ENCODE results near the gene NRCAM.
"Not testable (repeated sequence)": the region's sequence is repeated elsewhere in the genome, so short reads cannot be mapped to it uniquely, and the experiment has no call there.

Gene NRCAM

DNA sequence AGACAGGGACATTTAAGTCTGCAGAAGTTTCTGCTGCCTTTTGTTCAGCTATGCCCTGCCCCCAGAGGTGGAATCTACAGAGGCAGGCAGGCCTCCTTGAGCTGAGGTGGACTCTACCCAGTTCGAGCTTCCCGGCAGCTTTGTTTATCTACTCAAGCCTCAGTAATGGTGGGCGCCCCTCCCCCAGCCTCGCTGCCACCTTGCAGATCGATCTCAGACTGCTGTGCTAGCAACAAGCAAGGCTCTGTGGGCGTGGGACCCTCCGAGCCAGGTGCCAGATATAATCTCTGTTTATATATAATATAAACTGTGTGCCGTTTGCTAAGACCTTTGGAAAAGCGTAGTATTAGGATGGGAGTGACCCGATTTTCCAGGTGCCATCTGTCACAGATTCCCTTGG lies 63.1 kb downstream of the NRCAM start:
- not testable (repeated sequence) for DNase-seq

DNA sequence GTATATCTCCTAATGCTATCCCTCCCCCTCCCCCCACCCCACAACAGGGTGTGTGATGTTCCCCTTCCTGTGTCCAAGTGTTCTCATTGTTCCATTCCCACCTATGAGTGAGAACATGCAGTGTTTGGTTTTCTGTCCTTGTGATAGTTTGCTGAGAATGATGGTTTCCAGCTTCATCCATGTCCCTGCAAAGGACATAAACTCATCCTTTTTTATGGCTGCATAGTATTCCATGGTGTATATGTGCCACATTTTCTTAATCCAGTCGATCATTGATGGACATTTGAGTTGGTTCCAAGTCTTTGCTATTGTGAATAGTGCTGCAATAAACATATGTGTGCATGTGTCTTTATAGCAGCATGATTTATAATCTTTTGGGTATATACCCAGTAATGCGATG lies 68.5 kb downstream of the NRCAM start:
- DNase-seq = not testable (repeated sequence)

DNA sequence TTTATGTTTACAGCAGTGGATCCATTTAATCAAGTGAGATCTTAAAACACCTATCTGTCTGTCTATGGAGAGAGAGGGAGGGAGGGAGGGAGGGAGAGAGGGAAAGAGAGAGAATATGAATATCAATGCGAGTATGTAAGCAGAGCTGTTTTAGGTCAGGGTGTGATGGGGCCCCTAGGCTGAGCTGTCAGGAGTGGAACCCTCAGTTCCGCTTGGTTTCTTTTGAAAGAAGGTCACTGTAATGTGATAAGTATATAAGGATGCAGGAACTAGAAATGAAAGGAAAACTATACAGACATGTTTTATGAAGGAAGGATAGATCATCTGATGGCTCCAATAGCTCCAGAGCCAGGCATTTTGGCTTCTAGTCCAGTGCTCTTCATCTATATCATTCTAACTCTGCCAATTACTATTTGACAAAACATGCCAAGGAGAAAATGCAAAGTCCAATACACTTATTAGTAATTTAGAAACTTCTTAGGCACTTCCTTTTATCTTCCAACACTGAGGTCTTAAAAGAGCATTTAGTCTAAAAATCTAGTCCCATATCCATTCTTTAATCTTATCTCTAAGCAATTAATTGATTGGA lies 70.3 kb downstream of the NRCAM start:
- DNase-seq = no peak

DNA sequence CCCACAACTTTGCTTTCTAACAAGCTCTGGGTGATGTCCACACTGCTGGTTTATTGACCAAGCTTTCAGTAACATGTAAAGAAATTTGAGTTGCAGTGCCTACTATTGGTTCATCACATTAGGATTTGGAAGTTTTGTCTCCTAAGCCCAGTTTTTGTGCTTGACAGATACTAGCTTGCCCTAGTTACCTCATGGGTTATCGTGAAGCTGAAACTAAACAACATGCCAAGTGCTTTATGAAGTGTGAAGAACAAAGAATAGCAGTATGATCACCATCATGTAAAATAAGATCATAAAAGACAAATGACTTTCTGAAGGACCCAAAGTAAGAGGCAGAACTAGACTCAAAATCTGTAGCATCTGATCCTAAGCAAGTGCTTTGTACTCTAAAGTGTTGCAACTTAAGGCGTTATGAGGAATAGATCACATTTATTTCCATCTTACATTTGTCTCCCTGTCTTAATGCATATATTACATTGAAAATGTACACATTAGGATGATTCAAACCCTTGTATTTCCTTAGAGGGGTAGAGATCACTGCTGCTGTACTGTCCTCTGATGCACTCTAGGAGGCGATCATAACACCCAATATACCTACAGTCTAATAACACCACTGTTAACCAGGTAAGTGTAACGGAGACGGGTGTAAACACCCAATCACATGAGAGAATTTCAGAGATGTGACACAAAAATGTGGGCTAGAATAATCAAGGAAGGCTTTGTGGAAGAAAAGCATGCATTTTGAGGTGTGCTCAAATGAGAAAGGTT lies 71.3 kb downstream of the NRCAM start:
- DNase-seq = no peak

DNA sequence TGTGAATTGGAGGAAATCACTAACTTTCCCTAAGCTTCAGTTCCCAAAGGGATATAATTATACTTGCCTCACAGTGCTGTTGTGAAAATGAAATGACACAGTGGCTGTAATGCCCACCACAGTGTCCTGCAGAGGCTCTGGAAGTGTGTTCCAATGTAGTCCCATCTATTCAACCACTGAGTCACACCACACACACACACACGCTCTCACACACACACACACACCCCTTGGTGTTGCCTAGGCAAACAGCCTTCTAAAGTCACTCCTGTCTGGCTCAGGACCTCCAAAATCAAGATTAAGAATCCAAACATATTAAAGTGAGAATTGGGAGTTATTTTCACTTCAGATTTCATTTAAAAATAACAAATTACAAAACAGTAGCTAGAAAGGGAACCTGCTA lies 73.3 kb downstream of the NRCAM start:
- no peak for DNase-seq

DNA sequence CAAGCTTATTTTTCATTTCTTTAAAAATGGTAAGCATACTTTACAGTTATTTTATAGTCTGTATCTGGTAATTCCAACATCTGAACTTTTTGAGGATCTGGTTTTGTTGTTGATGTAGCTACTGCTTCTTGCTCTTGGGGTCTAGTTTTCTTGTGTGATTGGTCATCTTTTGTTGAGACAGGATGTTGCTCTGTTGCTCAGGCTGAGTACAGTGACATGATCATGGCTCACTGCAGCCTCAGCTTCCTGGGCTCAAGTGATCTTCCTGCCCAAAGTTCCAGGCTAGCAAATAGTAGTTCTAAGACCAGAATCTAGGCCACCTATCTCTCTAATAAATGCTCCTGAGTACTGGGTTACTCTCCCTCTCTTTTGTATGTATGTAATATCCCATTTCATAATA lies 75.7 kb downstream of the NRCAM start:
- no peak for DNase-seq

DNA sequence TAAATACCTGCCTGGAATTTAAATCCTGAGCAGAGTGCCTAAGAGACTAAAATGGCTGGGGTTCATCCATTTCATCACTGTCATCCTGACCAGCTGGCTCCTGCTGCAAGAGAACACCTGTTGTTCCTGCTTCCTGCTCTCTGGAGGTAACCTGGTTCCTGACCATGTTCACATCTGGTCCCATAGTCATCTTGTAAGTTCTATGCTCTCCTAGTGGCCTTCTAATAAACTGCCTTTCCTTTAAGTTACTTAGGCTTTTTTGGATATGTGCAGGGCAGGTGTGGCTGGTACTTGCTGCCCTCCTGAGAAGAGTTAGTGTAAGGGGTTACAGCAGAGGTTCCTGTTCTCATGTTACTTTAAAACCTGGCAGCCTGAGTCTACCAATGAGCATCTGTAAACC lies 80.0 kb downstream of the NRCAM start:
- DNase-seq = no peak

DNA sequence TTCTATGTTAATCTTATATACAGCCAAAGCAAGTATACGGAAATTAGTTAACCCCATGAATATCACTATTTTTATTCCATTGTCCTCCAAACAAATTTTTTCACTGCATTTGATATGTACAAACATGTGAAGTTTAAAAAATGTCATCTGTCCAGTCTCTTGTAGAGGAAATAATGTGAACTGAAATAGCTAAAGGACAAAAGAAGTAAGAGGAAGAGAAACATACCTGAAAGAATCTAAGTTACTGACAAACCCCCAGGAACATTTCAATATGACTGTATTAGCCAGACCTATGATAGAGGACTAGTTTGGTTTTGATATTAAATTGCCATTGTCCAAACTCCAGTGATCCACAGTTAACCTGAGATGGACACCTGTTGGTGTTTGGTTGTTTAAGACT lies 80.6 kb downstream of the NRCAM start:
- DNase-seq = no peak

DNA sequence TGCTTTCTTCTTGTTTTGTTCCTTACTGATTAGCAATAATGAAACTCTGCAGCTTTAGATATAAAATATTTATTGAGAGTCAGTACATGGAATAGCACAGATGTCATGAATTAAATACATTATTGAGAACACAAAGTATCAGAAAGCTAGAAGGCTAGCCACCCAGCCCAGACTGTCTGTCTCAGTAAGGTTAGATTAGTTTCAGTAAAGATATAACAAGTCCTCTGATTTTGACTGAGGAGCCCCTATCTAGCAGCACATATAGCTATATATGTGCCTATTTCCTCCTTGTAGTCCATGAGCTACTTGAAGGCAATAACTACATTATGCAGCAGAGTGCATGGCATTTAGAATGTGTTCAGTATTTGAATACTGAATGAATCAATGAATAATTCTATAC lies 81.3 kb downstream of the NRCAM start:
- no peak for DNase-seq

DNA sequence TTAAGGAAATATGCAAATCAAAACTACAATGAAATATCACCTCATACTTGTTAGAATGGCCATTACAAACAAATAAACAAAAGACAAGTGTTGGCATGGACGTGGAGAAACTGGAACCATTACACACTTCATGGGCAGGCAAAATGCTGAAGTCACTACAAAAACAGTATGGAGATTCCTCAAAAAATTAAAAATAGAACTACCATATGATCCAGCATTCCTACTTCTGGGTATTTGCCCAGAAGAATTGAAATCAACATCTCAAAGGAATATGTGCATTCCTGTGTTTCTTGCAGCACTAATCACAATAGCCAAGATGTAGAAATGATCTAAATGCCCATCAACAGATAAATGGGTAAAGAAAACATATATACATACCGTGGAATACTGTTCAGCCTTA lies 83.6 kb downstream of the NRCAM start:
- no peak for DNase-seq

DNA sequence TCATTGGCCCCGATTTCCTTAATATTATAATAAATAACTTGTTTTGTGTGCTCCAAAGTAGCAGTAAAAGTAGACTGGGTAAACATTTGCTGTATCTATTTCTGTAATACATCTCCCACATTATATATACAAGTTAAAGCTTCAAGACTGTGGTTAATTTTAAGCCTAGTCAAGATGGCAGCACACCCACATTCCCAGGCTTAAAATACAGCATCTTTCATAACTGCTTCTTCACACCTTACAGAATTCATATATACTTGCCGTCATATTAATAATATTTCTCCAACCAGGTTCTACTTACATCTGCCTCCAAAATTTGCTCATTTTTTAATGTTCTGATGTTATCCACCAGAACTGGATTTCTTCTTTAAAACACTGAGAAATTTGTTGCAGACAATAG lies 85.6 kb downstream of the NRCAM start:
- no peak for DNase-seq

DNA sequence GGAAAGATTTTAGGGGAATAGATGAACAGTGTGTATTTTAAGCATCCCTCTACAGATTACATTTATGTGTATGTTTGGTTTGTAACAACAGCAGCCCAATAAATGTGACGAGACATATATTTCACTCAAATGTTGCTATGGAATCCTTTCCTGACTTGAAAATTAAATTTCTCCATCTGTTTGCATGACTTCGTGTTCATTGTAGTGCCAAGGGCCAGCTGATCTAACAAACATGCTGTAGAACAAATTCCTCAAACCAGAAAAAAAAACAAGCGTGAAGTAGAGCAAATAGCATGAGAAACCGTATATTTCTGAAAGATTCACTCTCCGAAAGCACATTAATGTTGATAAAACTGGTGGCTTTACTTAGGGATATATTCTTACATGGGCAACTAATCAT lies 87.8 kb downstream of the NRCAM start:
- no peak for DNase-seq

DNA sequence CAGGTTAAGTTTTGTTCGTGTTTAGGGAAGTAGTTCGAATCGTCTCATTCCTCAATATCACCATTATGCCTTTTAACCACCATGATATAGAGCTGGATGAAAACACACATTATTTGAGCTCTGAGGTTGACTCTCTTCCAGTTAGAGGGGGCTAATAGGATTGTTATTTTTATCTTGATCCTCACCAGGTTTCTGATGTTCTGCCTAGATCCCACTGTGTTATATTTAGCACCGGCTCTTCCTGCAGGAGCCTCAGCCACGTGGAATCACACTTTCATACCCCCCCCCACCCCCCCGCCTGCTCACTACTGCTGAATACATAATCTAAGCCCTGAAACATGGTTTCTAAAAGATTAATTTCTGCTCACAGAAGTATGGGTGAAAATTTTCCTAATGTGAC lies 88.3 kb downstream of the NRCAM start:
- no peak for DNase-seq

DNA sequence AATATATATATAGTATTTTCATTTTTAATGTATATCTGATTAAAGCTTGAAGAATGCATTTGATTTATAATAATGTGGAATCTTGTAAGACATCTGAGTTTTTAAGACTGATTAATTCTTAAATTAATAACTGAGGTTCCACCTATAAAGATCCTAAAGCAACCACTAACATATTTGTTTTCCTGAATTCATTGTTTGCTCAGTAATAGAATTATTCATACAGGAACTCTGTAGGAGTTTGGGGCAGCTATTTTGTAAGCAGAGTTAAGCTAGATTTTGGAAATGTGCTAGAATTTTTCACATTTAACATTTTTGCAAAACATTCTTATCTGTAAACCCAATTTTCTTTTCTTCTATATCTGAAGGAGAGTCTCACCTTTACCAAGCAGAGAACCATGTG lies 88.9 kb downstream of the NRCAM start:
- no peak for DNase-seq

DNA sequence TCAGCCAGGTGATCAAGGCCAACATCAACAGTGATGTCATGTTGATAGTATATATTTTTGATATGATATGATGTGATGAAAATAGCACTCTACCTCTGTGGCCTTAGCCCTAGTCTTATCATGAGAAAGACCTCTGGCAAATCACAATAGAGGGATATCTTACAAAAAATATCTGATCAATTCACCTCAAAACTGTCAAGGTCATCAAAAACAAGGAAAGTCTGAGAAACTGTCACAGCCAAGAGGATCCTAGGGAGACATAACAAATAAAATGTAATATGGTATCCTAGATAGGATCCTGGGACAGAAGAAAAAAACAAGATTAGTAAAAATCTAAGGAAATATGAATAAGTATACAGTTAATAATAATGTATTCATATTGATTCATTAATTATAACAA lies 92.6 kb downstream of the NRCAM start:
- DNase-seq = no peak

DNA sequence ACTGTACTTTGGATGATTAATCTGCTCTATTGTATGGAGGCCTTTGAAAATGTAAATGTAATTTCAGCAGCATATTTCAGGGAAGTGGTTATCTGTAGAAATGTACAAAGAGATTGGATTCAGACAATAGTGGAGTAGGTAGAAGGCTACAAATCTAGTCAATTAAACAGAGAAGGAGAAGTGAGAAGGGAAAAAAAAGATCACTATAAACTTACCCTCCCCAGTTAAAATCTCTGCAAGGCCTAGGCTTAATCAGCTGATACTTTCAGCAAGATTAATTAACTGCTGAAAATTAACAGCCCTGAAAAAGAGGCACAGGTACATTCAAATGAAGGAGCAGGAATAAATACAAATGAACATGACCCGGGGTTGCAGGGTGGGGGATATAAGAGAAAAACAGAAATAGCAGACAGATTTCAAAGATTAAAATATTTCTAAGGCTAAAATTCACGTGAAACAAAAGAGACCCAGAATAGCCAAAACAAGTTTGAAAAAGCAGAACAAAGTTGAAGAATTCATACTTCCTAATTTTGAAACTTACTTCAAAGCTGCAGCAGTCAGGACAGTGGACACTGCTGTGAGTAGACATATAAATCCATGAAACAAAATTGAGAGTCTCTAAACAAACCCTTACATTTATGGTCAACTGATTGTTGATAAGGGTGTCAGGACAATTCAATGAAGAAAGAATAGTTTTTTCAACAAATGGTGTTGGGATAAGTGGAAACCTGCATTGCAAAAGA lies 96.0 kb downstream of the NRCAM start:
- no peak for DNase-seq

DNA sequence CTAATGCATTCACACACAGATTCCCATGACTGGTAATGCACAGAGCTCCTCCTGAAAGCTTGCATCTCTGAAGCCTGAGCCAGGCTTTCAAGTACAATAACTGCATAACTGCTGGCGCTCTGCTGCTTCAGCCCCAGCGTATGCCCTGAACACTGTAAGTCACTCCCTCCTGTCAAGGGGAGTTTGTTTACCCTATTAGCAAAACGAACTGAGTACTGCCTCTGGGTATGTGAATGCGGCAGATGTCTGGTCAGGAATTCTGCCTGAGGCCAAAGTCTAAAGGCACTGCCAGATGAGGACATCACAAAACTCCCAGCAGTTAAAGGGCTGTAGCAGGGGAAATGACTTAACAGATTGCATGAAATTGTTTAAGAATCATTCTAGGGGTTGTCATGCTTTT lies 97.7 kb downstream of the NRCAM start:
- DNase-seq = no peak

DNA sequence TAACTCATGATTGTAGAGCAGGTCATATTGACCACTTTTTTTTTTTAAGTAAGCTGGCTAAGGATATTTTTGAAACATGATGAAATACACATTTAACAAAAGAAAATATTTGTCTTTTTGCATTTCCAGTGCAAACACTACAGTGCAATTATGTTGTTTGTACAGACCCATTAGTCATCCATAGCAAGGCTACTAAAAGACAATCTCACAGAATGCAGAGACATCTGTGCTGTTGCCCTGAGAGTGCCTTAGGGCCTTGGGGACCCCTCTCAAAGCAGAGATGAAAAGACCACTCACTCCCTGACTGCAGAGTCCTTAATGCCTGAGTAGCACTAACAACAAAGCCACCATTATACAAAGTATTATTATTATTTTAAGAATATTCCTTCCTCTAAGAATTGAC lies 104.5 kb downstream of the NRCAM start:
- DNase-seq = no peak

DNA sequence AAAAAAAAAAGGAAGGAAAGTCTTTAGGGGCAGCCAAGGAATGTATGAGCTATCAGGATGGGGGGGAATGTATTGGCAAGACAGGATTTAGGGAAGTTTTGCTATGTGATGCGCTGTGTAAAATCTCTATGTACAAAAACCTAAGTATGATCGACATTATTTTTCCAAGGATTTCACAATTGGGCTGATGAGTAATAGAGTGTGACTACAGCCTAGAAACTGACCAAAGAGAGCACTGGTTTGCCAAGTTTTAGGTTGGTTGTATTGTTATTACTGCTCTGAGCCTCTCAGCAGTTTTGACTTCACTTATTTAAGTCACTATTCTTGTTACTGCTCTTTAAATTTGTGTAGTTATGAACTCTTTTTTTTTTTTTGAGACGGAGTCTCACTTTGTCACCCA lies 107.3 kb downstream of the NRCAM start:
- DNase-seq = no peak

DNA sequence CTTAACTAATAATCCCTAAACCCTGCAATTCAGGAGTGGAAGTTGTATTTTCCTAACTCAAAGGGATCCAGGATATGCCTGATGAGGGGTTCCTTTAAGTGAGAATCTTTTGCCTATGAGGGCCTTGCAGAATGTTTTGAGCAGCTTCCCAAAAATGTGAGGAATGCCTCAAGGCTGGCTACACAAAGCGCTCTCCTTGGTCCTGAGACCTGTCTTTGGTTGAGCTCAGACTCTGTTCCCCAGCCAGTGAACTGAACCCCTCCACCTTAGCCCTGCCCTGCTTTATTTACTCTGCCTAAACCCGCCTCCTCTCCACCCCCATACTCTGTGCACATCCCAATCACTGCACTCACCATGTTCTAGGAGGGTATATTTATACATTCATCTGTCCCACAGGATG lies 108.6 kb downstream of the NRCAM start:
- no peak for DNase-seq

DNA sequence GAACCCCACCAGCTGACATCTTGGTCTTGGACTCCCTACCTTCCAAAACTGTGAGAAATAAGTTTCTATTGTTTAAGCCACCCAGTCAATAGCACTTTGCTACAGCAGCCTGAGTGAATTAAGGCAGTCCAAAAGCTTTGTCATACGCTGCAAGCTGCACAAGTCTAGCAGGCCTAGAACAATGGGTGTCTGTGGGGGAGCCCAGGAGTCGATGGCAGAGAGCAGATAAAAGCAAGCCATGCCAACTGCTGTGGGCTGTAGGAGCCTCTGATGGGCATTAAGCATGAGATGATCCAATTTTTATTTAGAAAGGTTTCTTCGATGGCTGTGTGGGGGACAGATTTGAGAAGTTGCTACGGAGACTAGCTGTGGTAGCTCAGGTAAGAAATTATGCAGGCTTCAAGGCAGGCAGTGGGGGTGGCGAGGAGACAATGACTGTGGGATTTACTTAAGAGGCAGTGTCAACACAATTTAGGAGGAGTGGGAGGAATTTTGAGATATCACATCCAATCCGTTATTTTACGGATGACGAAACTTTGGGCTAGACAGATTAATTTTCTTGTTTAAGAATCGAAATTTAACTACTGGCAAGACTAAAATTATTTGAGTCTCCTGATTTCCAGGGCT lies 110.4 kb downstream of the NRCAM start:
- no peak for DNase-seq

DNA sequence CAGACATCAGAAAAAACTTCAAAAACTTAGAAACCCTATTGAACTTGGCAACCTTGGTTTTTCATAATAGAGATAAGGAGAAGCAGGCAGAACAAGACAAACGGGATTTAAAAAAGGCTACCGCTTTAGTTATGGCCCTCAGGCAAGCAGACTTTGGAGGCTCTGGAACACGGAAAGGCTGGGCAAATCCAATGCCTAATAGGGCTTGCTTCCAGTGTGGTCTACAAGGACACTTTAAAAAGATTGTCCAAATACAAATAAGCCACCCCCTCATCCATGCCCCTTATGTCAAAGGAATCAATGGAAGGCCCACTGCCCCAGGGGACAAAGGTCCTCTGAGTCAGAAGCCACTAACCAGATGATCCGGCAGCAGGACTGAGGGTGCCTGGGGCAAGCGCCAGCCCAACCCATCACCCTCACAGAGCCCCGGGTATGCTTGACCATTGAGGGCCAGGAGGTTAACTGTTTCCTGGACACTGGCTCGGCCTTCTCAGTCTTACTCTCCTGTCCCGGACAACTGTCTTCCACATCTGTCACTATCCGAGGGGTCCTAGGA lies 115.3 kb downstream of the NRCAM start:
- DNase-seq = no peak

DNA sequence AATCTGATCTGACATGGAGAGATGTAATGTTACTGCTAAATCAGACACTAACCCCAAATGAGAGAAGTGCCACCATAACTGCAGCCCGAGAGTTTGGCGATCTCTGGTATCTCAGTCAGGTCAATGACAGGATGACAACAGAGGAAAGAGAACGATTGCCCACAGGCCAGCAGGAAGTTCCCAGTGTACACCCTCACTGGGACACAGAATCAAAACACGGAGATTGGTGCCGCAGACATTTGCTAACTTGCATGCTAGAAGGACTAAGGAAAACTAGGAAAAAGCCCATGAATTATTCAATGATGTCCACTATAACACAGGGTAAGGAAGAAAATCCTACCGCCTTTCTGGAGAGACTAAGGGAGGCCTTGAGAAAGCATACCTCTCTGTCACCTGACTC lies 115.8 kb downstream of the NRCAM start:
- not testable (repeated sequence) for DNase-seq

Measured in effector CD8-positive, alpha-beta T cell (primary cell).